Kidney capillary endothelial cell (primary cell): ENCODE results near the gene TRIM67.
A peak's percentile ranks its signal among the peaks of the same experiment; 100 is the strongest.

Source experiments
- DNase-seq: peaks from one replicate; pipeline ENCODE4 v3.0.0-alpha.2; 2018; ENCODE audit warnings: low spot score

Gene TRIM67

GRCh38 chr1:231183639-231184590 is 22.1 kb downstream of the TRIM67 start:
- DNase-seq: no peak

- DNase-seq: no peak
These were observed 23.0 kb downstream of the TRIM67 start for GRCh38 chr1:231184891-231185290.

- no peak for DNase-seq
These were observed 23.5 kb downstream of the TRIM67 start for GRCh38 chr1:231185391-231185790.

GRCh38 chr1:231186356-231187115 is 24.7 kb downstream of the TRIM67 start:
- no peak for DNase-seq

- DNase-seq: no peak
These were observed 25.7 kb downstream of the TRIM67 start for GRCh38 chr1:231187571-231187970.

- no peak for DNase-seq
These were observed 26.2 kb downstream of the TRIM67 start for GRCh38 chr1:231188072-231188471.

GRCh38 chr1:231188768-231189167 is 26.9 kb downstream of the TRIM67 start:
- DNase-seq: no peak

GRCh38 chr1:231189683-231190270 is 27.9 kb downstream of the TRIM67 start:
- no peak for DNase-seq

- no peak for DNase-seq
These were observed 28.6 kb downstream of the TRIM67 start for GRCh38 chr1:231190456-231190855.

- peak; percentile 71 for DNase-seq
These were observed 30.8 kb downstream of the TRIM67 start for GRCh38 chr1:231192620-231193163.

GRCh38 chr1:231193710-231194340 is 32.0 kb downstream of the TRIM67 start:
- no peak for DNase-seq

GRCh38 chr1:231194476-231194842 is 32.6 kb downstream of the TRIM67 start:
- no peak for DNase-seq

GRCh38 chr1:231194843-231195516 is 33.1 kb downstream of the TRIM67 start:
- peak; percentile 14 for DNase-seq

- no peak for DNase-seq
These were observed 34.4 kb downstream of the TRIM67 start for GRCh38 chr1:231196307-231196706.

- no peak for DNase-seq
These were observed 34.9 kb downstream of the TRIM67 start for GRCh38 chr1:231196728-231197127.

GRCh38 chr1:231199868-231200267 is 38.0 kb downstream of the TRIM67 start:
- DNase-seq: no peak

GRCh38 chr1:231200388-231201031 is 38.7 kb downstream of the TRIM67 start:
- DNase-seq: peak; percentile 33

- DNase-seq: no peak
These were observed 39.6 kb downstream of the TRIM67 start for GRCh38 chr1:231201375-231201978.

- no peak for DNase-seq
These were observed 40.2 kb downstream of the TRIM67 start for GRCh38 chr1:231201979-231202633.
